Spleen (tissue), 11 donors: ENCODE measurements around the gene ERC2. TPM values are rescaled to one million over a fixed set of nuclear protein-coding genes. Genes with fewer than 3 reads are reported as not detected.

Source experiments
- DNase-seq: peaks from one replicate; pipeline ENCODE4 v3.0.0-alpha.2; 2020
- H3K27ac ChIP-seq, 8 donors: fragments of 200-600 bp; sonication (generic) in 7 of 8; 1 replicate in 4 of 8; 2 replicates in 4 of 8; pipeline versions ENCODE4 v1.5.0 to v1.8.0; 2016 to 2021; ENCODE audit warnings: inconsistent platforms in 4 of 8, mild to moderate bottlenecking in 4 of 8, moderate library complexity in 1 of 8
- H3K27me3 ChIP-seq, 7 donors: fragments of 200-600 bp; sonication (generic) in 6 of 7; replicated peaks in 1 of 7; 1 replicate in 4 of 7; 2 replicates in 3 of 7; pipeline versions ENCODE4 v1.5.0 to v1.8.0; 2016 to 2021; ENCODE audit warnings: inconsistent platforms in 3 of 7, mild to moderate bottlenecking in 1 of 7
- H3K36me3 ChIP-seq, 6 donors: fragments of 200-600 bp; sonication (generic) in 5 of 6; 1 replicate in 4 of 6; 2 replicates in 2 of 6; pipeline versions ENCODE4 v1.5.0 to v1.8.0; 2016 to 2021; ENCODE audit warnings: inconsistent platforms in 2 of 6
- H3K4me1 ChIP-seq, 6 donors: fragments of 200-600 bp; sonication (generic) in 5 of 6; 1 replicate in 3 of 6; 2 replicates in 3 of 6; pipeline versions ENCODE4 v1.5.0 to v1.8.0; 2016 to 2021; ENCODE audit warnings: inconsistent platforms in 3 of 6
- H3K4me3 ChIP-seq, 8 donors: fragments of 200-600 bp; sonication (generic) in 7 of 8; 1 replicate in 4 of 8; 2 replicates in 4 of 8; pipeline versions ENCODE4 v1.5.0 to v1.8.0; 2016 to 2021; ENCODE audit warnings: inconsistent platforms in 4 of 8, mild to moderate bottlenecking in 4 of 8, moderate library complexity in 2 of 8
- H3K9me3 ChIP-seq, 8 donors: fragments of 200-600 bp; sonication (generic) in 7 of 8; 1 replicate in 4 of 8; 2 replicates in 4 of 8; pipeline versions ENCODE4 v1.5.0 to v1.8.0; 2016 to 2021; ENCODE audit warnings: inconsistent platforms in 4 of 8
- POLR2A ChIP-seq, 3 donors: fragments of 450-650 bp; IDR thresholded peaks; one replicate each; pipeline ENCODE4 v1.5.1; 2017; ENCODE audit warnings: antibody characterized with exemption in 3 of 3, mild to moderate bottlenecking in 1 of 3
- POLR2AphosphoS5 ChIP-seq, 3 donors: sonication (generic); formaldehyde crosslinking; IDR thresholded peaks; one replicate each; pipeline ENCODE4 v1.5.1; 2017; ENCODE audit warnings: antibody characterized with exemption in 3 of 3
- WGBS, 5 donors: extraction: QIAGEN DNeasy Blood & Tissue Kit in 3 of 5; methylation state at CpG; one replicate each; pipeline versions ENCODE4 v1.1.5 to v1.1.7; 2013 to 2018; 5-methylcytosine and 5-hydroxymethylcytosine counted together
- intact Hi-C: fragments of 100-400 bp; cut with DNase I; formaldehyde crosslinking; loops from one replicate; pipeline ENCODE4 v1.15.0; 2023; ENCODE audit warnings: low total_unique reads
- polyA plus RNA-seq, 3 donors: library from polyadenylated mRNA; stranded (reverse); fragments of 200-250 nt; gene quantifications; one replicate each; pipeline ENCODE4 v1.2.1, GENCODE V29; 2013
- total RNA-seq, 7 donors: library from RNA; depleted of rRNA in 3 of 7; stranded (reverse); fragments of >200 nt in 3 of 7; fragmentation: NEBNext Ultra II Directional in 4 of 7; extraction: Animal tissue kit (Norgen Biotek cat#: 25700) in 4 of 7; gene quantifications; one replicate each; pipeline versions ENCODE4 v1.1.0 to v1.2.1, GENCODE V29; 2016 to 2021
- TF ChIP-seq, protein P1 (sequence below), 11 experiments: fragments of 200-600 bp in 7 of 11; fragments of 450-650 bp in 4 of 11; sonication (generic) in 4 of 11; IDR thresholded peaks in 8 of 11; conservative IDR thresholded peaks in 3 of 11; 1 replicate in 7 of 11; 2 replicates in 4 of 11; pipeline versions ENCODE4 v1.4.0 to v1.8.0; 2016 to 2021; ENCODE audit warnings: antibody characterized with exemption in 11 of 11, inconsistent platforms in 4 of 11, mild to moderate bottlenecking in 1 of 11
- donor health status: healthy with polysubstance abuse.
- donor health status: DM: no; HTN: no; CAD: no; lungs with moderate emphysema.
- donor health status: DM: no; HTN: no; CAD: no.
- donor health status: Bipolar disorder and iron deficiency.
- donor health status: healthy.
- donor health status: DM: no; HTN: no; CAD: no.
- donor health status: DM: yes; HTN: yes; CAD: no.

Gene ERC2
- total and polyA plus RNA-seq, 10 donors = 0.04 to 4.9 (median 0.39) TPM

DNA sequence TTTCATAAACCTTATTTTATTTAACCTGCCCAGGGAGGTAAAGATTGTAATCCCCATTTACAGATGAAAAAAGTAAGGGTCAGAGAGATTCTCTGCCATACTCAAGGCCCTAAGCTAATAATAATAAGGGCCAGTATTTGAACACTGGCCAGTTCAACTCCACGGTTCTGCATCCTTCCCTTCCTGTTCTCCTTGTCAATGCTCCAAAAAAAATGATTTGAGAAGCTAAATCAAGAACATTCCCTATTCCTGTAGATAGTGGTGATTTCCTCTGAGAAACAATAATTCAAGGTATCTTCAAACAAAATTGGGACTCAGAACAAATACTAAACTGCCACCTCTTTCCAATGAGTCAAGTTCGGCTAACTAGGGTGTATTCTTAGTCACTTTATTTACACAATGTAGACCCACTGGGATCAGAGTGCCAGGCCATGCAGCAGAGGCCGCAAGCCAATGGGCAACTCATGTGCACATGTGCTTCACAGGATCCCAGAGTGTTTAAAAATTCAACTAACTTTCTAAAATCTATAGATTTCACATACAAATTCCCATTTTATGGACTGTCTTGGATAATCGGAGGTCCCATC, 521.6 kb downstream of the ERC2 start:
- Histone ChIP-seq H3K4me1 (no peaks in the 10 kb centered on the region), H3K9me3 (no peaks in the 10 kb centered on the region), H3K4me3 (no peak overlapping the region), H3K27me3 (no peaks in the 10 kb centered on the region), H3K36me3 (no peaks in the 10 kb centered on the region), H3K27ac (no peak overlapping the region)
- intact Hi-C loops = no loop called here
- no peak for DNase-seq
- 64 to 84% (median 76%) methylated on average over 4 of the region's 4 CpGs for WGBS, 5 donors
- TF ChIP-seq POLR2A (IDR thresholded peaks at IDR 0.05) (no peak), POLR2AphosphoS5 (IDR thresholded peaks at IDR 0.05) (no peak)
- TF ChIP-seq, protein P1, sequence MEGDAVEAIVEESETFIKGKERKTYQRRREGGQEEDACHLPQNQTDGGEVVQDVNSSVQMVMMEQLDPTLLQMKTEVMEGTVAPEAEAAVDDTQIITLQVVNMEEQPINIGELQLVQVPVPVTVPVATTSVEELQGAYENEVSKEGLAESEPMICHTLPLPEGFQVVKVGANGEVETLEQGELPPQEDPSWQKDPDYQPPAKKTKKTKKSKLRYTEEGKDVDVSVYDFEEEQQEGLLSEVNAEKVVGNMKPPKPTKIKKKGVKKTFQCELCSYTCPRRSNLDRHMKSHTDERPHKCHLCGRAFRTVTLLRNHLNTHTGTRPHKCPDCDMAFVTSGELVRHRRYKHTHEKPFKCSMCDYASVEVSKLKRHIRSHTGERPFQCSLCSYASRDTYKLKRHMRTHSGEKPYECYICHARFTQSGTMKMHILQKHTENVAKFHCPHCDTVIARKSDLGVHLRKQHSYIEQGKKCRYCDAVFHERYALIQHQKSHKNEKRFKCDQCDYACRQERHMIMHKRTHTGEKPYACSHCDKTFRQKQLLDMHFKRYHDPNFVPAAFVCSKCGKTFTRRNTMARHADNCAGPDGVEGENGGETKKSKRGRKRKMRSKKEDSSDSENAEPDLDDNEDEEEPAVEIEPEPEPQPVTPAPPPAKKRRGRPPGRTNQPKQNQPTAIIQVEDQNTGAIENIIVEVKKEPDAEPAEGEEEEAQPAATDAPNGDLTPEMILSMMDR (IDR thresholded peaks at IDR 0.05 in 8 of 11, conservative IDR thresholded peaks at IDR 0.05 in 3 of 11) = no peak

DNA sequence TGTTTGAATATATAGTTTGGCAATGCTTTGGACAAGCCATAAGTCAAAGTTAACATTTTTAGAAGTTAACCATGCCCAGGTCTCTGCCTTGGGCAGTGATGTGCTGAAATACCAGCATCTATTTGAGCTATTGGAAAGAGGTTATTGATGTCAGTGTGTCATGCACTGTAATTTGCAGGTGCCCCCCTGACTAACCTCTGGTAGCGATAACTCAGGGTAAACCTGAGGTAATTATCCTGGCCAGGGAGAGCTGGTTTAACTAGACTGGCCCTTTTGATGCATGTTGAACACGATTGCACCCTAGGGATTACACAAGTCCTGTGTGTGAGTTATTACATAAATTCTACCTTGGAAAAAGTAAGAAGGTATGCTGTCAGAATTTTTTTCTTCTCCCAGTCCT, 525.4 kb downstream of the ERC2 start:
- intact Hi-C loops = no loop called here
- H3K36me3 ChIP-seq = no peaks in the 10 kb centered on the region
- H3K4me1 ChIP-seq = no peaks in the 10 kb centered on the region
- TF ChIP-seq, protein P1 (IDR thresholded peaks at IDR 0.05 in 8 of 11, conservative IDR thresholded peaks at IDR 0.05 in 3 of 11) = no peak
- no peak for TF ChIP-seq POLR2AphosphoS5 (IDR thresholded peaks at IDR 0.05)
- no peak for TF ChIP-seq POLR2A (IDR thresholded peaks at IDR 0.05)
- H3K27ac ChIP-seq = no peak overlapping the region
- no peak for DNase-seq
- WGBS, 5 donors = 84 to 98% (median 86%) methylated on average over 2 of the region's 2 CpGs
- no peak overlapping the region for H3K4me3 ChIP-seq
- H3K27me3 ChIP-seq = no peaks in the 10 kb centered on the region
- no peaks in the 10 kb centered on the region for H3K9me3 ChIP-seq

DNA sequence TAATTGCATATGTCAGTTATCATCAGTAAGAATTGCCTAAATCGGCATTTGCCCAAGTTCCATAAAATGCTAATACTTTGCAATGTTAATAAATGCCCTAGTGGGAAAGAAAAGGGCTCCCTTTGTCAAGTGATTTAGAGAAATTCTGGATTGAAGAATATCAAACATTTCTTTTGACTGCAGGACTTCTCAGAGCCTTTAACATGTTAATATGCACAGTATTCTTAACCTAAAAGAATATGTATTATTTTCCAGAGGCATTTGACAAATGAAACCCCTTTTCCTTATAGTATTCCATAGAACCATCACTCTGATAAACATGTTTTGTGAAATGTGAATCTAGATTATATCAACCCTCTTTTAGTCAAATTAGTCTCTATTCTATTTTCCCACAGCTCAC, 529.0 kb downstream of the ERC2 start:
- no peak overlapping the region for H3K27ac ChIP-seq
- no peaks in the 10 kb centered on the region for H3K9me3 ChIP-seq
- DNase-seq = no peak
- H3K4me3 ChIP-seq = no peak overlapping the region
- H3K36me3 ChIP-seq = no peaks in the 10 kb centered on the region
- WGBS, 5 donors = 85 to 98% (median 91%) methylated on average over 1 of the region's 1 CpG
- TF ChIP-seq POLR2AphosphoS5 (IDR thresholded peaks at IDR 0.05) (no peak), POLR2A (IDR thresholded peaks at IDR 0.05) (no peak)
- TF ChIP-seq, protein P1 (IDR thresholded peaks at IDR 0.05 in 8 of 11, conservative IDR thresholded peaks at IDR 0.05 in 3 of 11) = no peak
- intact Hi-C loops = no loop called here
- H3K4me1 ChIP-seq = no peaks in the 10 kb centered on the region
- H3K27me3 ChIP-seq = no peaks in the 10 kb centered on the region

DNA sequence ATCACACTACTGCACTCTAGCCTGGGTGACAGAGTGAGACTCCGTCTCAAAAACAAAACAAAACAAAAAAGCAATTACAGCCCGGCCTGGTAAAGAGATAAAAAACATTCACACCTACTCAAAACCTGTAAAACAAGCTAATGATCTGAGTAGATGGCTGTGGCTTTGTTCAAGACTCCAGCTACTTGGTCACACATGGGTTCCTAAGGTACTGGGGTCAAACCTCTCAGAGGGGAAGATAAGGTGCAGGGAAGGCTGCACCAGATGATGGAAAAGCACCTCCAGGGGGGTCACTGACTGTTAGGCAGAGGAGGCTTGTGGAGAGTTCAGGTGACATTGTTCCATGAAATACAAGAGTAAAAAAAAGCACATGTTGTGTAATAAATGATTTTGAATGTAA, 531.0 kb downstream of the ERC2 start:
- WGBS, 5 donors = 66 to 80% (median 74%) methylated on average over 2 of the region's 2 CpGs
- no peaks in the 10 kb centered on the region for H3K36me3 ChIP-seq
- H3K27me3 ChIP-seq = no peaks in the 10 kb centered on the region
- intact Hi-C loops = no loop called here
- no peak for DNase-seq
- no peak for TF ChIP-seq POLR2AphosphoS5 (IDR thresholded peaks at IDR 0.05)
- TF ChIP-seq, protein P1 (IDR thresholded peaks at IDR 0.05 in 8 of 11, conservative IDR thresholded peaks at IDR 0.05 in 3 of 11) = no peak
- TF ChIP-seq POLR2A (IDR thresholded peaks at IDR 0.05) = no peak
- no peak overlapping the region for H3K27ac ChIP-seq
- H3K4me3 ChIP-seq = no peak overlapping the region
- H3K4me1 ChIP-seq = no peaks in the 10 kb centered on the region
- H3K9me3 ChIP-seq = no peaks in the 10 kb centered on the region
